Epithelial cell of proximal tubule (primary cell): ENCODE results near the gene IDH2. TPM values are rescaled to one million over a fixed set of nuclear protein-coding genes. Genes with fewer than 3 reads are reported as not detected.

Experiments
- DNase-seq: peaks from one replicate; pipeline ENCODE4 v3.0.0-alpha.2; 2011; ENCODE audit warnings: low read depth
- H3K4me3 ChIP-seq: 2 replicates; pipeline ENCODE4 v1.5.1; 2011; ENCODE audit warnings: low read depth, mild to moderate bottlenecking, low read length
- CTCF ChIP-seq: conservative IDR thresholded peaks from 2 replicates; pipeline ENCODE4 v1.5.1; 2012; ENCODE audit warnings: low read depth, mild to moderate bottlenecking, low read length
- total RNA-seq: library from RNA; depleted of rRNA; stranded (reverse); fragments of >200 nt; gene quantifications from 2 replicates; pipeline ENCODE4 v1.2.3, GENCODE V29; 2015

Gene IDH2
- total RNA-seq, 1 donor from 2014 or later, result 170 TPM

GRCh38 chr15:90058308-90058707 is 44.0 kb downstream of the IDH2 start:
- no peak overlapping the region for H3K4me3 ChIP-seq
- no peak for TF ChIP-seq CTCF
- DNase-seq, result no peak

GRCh38 chr15:90056529-90056928 is 45.7 kb downstream of the IDH2 start:
- TF ChIP-seq CTCF, result no peak
- no peak for DNase-seq
- H3K4me3 ChIP-seq, result no peak overlapping the region

GRCh38 chr15:90055182-90055581 is 47.1 kb downstream of the IDH2 start:
- TF ChIP-seq CTCF, result no peak
- DNase-seq, result no peak

GRCh38 chr15:90054618-90055097 is 47.6 kb downstream of the IDH2 start:
- TF ChIP-seq CTCF, result no peak
- DNase-seq, result no peak
- no peak overlapping the region for H3K4me3 ChIP-seq

More at GRCh38 chr15:90055182-90055581, 47.1 kb downstream of the IDH2 start:
- H3K4me3 ChIP-seq, result no peak overlapping the region

GRCh38 chr15:90053685-90054466 is 48.4 kb downstream of the IDH2 start:
- H3K4me3 ChIP-seq, result no peak overlapping the region
- no peak for TF ChIP-seq CTCF
- no peak for DNase-seq

GRCh38 chr15:90051874-90052273 is 50.4 kb downstream of the IDH2 start:
- H3K4me3 ChIP-seq, result no peak overlapping the region
- TF ChIP-seq CTCF, result no peak
- no peak for DNase-seq
